Cardiac fibroblast (primary cell): Measurements from ENCODE around the gene FREM1.

Experiments
- DNase-seq, 2 donors: peaks; one replicate each; pipeline versions ENCODE4 v3.0.0 to v3.0.0-alpha.2; 2010; ENCODE audit warnings: low read depth in 2 of 2
- H3K4me3 ChIP-seq, 2 donors: replicated peaks in 1 of 2; 1 replicate in 1 of 2; 2 replicates in 1 of 2; pipeline ENCODE4 v1.5.1; 2011; ENCODE audit warnings: low read depth in 2 of 2, low read length in 2 of 2, mild to moderate bottlenecking in 2 of 2, moderate library complexity in 1 of 2
- CTCF ChIP-seq: IDR thresholded peaks from one replicate; pipeline ENCODE4 v1.5.1; 2011; ENCODE audit warnings: low read depth, mild to moderate bottlenecking, low read length, inconsistent platforms

FREM1 gene

GRCh38 chr9:14863402-14863801 is 46.8 kb downstream of the FREM1 start:
- no peak for DNase-seq
- no peak for TF ChIP-seq CTCF
- H3K4me3 ChIP-seq: no peak overlapping the region

GRCh38 chr9:14857449-14858305 is 52.6 kb downstream of the FREM1 start:
- H3K4me3 ChIP-seq: no peak overlapping the region
- TF ChIP-seq CTCF: no peak
- no peak for DNase-seq

- H3K4me3 ChIP-seq: no peak overlapping the region
- no peak for DNase-seq
- TF ChIP-seq CTCF: no peak
These were observed 60.4 kb downstream of the FREM1 start for GRCh38 chr9:14849851-14850250.

- no peak overlapping the region for H3K4me3 ChIP-seq
- no peak for TF ChIP-seq CTCF
- DNase-seq: no peak
These were observed 60.9 kb downstream of the FREM1 start for GRCh38 chr9:14849296-14849695.

GRCh38 chr9:14846871-14847311 is 63.3 kb downstream of the FREM1 start:
- no peak overlapping the region for H3K4me3 ChIP-seq
- TF ChIP-seq CTCF: peak; percentile 84
- DNase-seq: peak; percentile 44 to 48

DNA sequence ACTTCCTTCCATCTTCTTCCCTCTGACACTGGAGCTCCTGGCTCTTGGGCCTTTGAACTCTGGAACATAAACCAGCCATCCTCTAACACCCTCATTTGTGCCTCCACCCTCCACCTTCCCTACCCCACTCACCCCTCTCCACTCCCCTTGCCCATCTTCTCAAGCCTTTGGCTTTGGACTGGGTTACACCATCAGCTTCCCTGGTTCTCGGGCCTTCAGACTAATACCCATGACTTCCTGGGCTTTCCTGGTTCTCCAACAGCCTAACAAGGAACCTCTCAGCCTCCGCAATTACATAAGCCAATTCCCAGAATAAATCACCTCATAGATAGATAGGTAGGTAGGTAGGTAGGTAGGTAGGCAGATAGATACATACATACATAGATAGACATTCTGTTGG is 67.1 kb downstream of the FREM1 start:
- no peak overlapping the region for H3K4me3 ChIP-seq
- no peak for TF ChIP-seq CTCF
- DNase-seq: no peak
